Caco-2 (cell line): ENCODE data around the gene NDUFB8. TPM values are rescaled to one million over a fixed set of nuclear protein-coding genes. Genes with fewer than 3 reads are reported as not detected.
A peak's percentile ranks its signal among the peaks of the same experiment; 100 is the strongest.

Source experiments
- BruUV-seq: library from RNA; stranded (reverse); fragments of 400-500 nt; replicated peaks from 2 replicates; lab custom pipeline; 2021; lab: Mats Ljungman, UMichigan
- CTCF ChIA-PET: fragments of 300-600 bp; sonication (Branson Sonifier 250); formaldehyde crosslinking; loops from one replicate; lab custom pipeline; 2022; ENCODE audit warnings: antibody characterized with exemption; lab: Charles Lee
- POLR2A ChIA-PET: fragments of 300-600 bp; sonication (Branson Sonifier 250); formaldehyde crosslinking; loops from one replicate; lab custom pipeline; 2022; ENCODE audit warnings: antibody characterized with exemption; lab: Charles Lee
- DNase-seq, 2 experiments: peaks; one replicate each; pipeline versions ENCODE4 v3.0.0 to v3.0.0-alpha.2; 2020 to 2022
- H3K27me3 ChIP-seq: replicated peaks from 2 replicates; pipeline ENCODE4 v1.6.0; 2011; ENCODE audit warnings: low read length; ENCODE audit not compliant: control insufficient read depth, insufficient read depth
- H3K36me3 ChIP-seq: 2 replicates; pipeline ENCODE4 v1.5.1; 2011; ENCODE audit warnings: low read length; ENCODE audit not compliant: control insufficient read depth, insufficient read depth
- H3K4me1 ChIP-seq: fragments of 250-450 bp; sonication (Bioruptor Pico); 2 replicates; pipeline ENCODE4 v1.5.1; 2020; ENCODE audit warnings: mild to moderate bottlenecking
- H3K4me3 ChIP-seq: 2 replicates; pipeline ENCODE4 v1.5.1; 2011; ENCODE audit warnings: low read depth, mild to moderate bottlenecking, control low read depth, low read length
- H3K9me3 ChIP-seq: fragments of 250-450 bp; sonication (Bioruptor Pico); 2 replicates; pipeline ENCODE4 v1.5.1; 2020; ENCODE audit warnings: mild to moderate bottlenecking, moderate library complexity
- H3K27ac Mint-ChIP-seq: one replicate; pipeline ENCODE4 v1.8.0; 2022; ENCODE audit warnings: mixed read lengths; ENCODE audit not compliant: unreplicated experiment
- H3K27me3 Mint-ChIP-seq: one replicate; pipeline ENCODE4 v1.8.0; 2022; ENCODE audit warnings: mixed read lengths; ENCODE audit not compliant: insufficient read depth, unreplicated experiment
- H3K36me3 Mint-ChIP-seq: one replicate; pipeline ENCODE4 v1.8.0; 2022; ENCODE audit warnings: mild to moderate bottlenecking, mixed read lengths; ENCODE audit not compliant: insufficient read depth, unreplicated experiment
- H3K4me1 Mint-ChIP-seq: one replicate; pipeline ENCODE4 v1.8.0; 2022; ENCODE audit warnings: low read depth, mixed read lengths; ENCODE audit not compliant: unreplicated experiment
- H3K4me3 Mint-ChIP-seq: one replicate; pipeline ENCODE4 v1.8.0; 2022; ENCODE audit warnings: mild to moderate bottlenecking, moderate library complexity, mixed read lengths; ENCODE audit not compliant: unreplicated experiment
- H3K9me3 Mint-ChIP-seq: one replicate; pipeline ENCODE4 v1.8.0; 2022; ENCODE audit warnings: mixed read lengths; ENCODE audit not compliant: unreplicated experiment
- CTCF ChIP-seq, 2 experiments: fragments of 200-600 bp in 1 of 2; IDR thresholded peaks; 1 replicate in 1 of 2; 2 replicates in 1 of 2; pipeline versions ENCODE4 v1.5.1 to v1.8.0; 2011 to 2022; ENCODE audit warnings: antibody characterized with exemption in 1 of 2, control low read depth in 1 of 2, inconsistent platforms in 1 of 2, low read depth in 1 of 2, low read length in 1 of 2, mild to moderate bottlenecking in 1 of 2, moderate library complexity in 1 of 2; ENCODE audit not compliant: insufficient read depth in 1 of 2, severe bottlenecking in 1 of 2, unreplicated experiment in 1 of 2
- intact Hi-C: fragments of 100-400 bp; cut with micrococcal nuclease; formaldehyde crosslinking; loops from one replicate; pipeline ENCODE4 v1.10.0; 2022; ENCODE audit not compliant: unreplicated experiment
- total RNA-seq: library from RNA; stranded (reverse); gene quantifications from 2 replicates; pipeline ENCODE4 v1.2.3, GENCODE V29; 2022

The NDUFB8 gene
- total RNA-seq, 1 experiment from 2014 or later = 249 TPM

GRCh38 chr10:100528921-100529474, 673 bp downstream of the NDUFB8 start:
- Histone ChIP-seq H3K9me3 (no peaks in the 10 kb centered on the region), H3K36me3 (peaks cover 5% of the 10 kb centered on the region), H3K4me3 (peak overlapping the region; percentile 53), H3K27me3 (no peaks in the 10 kb centered on the region), H3K4me1 (peaks cover 6% of the 10 kb centered on the region)
- Mint-ChIP-seq H3K4me3 (peak overlapping the region; percentile 98), H3K4me1 (peaks cover 7% of the 10 kb centered on the region), H3K27ac (peak overlapping the region; percentile 97), H3K27me3 (no peaks in the 10 kb centered on the region), H3K36me3 (peaks cover 23% of the 10 kb centered on the region), H3K9me3 (no peaks in the 10 kb centered on the region)
- ChIA-PET CTCF (interaction anchor here (1.2 kb wide), 1 partner anchor 10 kb away, joined by 8 read pairs; no protein-coding TSS in a partner anchor), POLR2A (no interaction called here)
- intact Hi-C loops = no loop called here
- DNase-seq = no peak
- no peak for TF ChIP-seq CTCF (IDR thresholded peaks at IDR 0.05; ENCODE audit: insufficient read depth in 1 of 2, low read depth in 1 of 2, low read length in 1 of 2, severe bottlenecking in 1 of 2, unreplicated experiment in 1 of 2)
- no TSS peak for BruUV-seq

GRCh38 chr10:100528123-100528886, 1.4 kb downstream of the NDUFB8 start:
- ChIA-PET POLR2A (interaction anchor here (0.5 kb wide), 1 partner anchor 533 kb away, joined by 4 read pairs; no protein-coding TSS in a partner anchor), CTCF (interaction anchor here (1.7 kb wide), 1 partner anchor 7 kb away, joined by 6 read pairs; the partner anchor contains the start of gene HIF1AN)
- TSS peak; percentile 60 for BruUV-seq
- peaks cover 7% of the 10 kb centered on the region for H3K4me1 Mint-ChIP-seq
- peak overlapping the region; percentile 3 for H3K27ac Mint-ChIP-seq
- H3K9me3 Mint-ChIP-seq = no peaks in the 10 kb centered on the region
- Histone ChIP-seq H3K9me3 (no peaks in the 10 kb centered on the region), H3K27me3 (no peaks in the 10 kb centered on the region), H3K4me3 (peak overlapping the region; percentile 53), H3K36me3 (peaks cover 5% of the 10 kb centered on the region), H3K4me1 (peaks cover 6% of the 10 kb centered on the region)
- H3K36me3 Mint-ChIP-seq = peaks cover 28% of the 10 kb centered on the region
- peak overlapping the region; percentile 98 for H3K4me3 Mint-ChIP-seq
- no peak for DNase-seq
- intact Hi-C loops = no loop called here
- no peak for TF ChIP-seq CTCF (IDR thresholded peaks at IDR 0.05; ENCODE audit: insufficient read depth in 1 of 2, low read depth in 1 of 2, low read length in 1 of 2, severe bottlenecking in 1 of 2, unreplicated experiment in 1 of 2)
- no peaks in the 10 kb centered on the region for H3K27me3 Mint-ChIP-seq

GRCh38 chr10:100524638-100525037, 5.0 kb downstream of the NDUFB8 start:
- Histone ChIP-seq H3K9me3 (no peaks in the 10 kb centered on the region), H3K36me3 (peaks cover 5% of the 10 kb centered on the region), H3K27me3 (no peaks in the 10 kb centered on the region), H3K4me1 (peaks cover 6% of the 10 kb centered on the region), H3K4me3 (no peak overlapping the region)
- Mint-ChIP-seq H3K4me1 (peaks cover 7% of the 10 kb centered on the region), H3K4me3 (no peak overlapping the region), H3K9me3 (no peaks in the 10 kb centered on the region), H3K36me3 (peaks cover 24% of the 10 kb centered on the region), H3K27me3 (no peaks in the 10 kb centered on the region), H3K27ac (no peak overlapping the region)
- no TSS peak for BruUV-seq
- intact Hi-C loops = no loop called here
- CTCF ChIA-PET = interaction anchor here (1.6 kb wide), 1 partner anchor 11 kb away, joined by 4 read pairs; the partner anchor contains the start of gene HIF1AN
- DNase-seq = no peak
- POLR2A ChIA-PET = interaction anchor here (1.1 kb wide), 1 partner anchor 11 kb away, joined by 6 read pairs; the partner anchor contains the start of gene HIF1AN
- TF ChIP-seq CTCF (IDR thresholded peaks at IDR 0.05; ENCODE audit: insufficient read depth in 1 of 2, low read depth in 1 of 2, low read length in 1 of 2, severe bottlenecking in 1 of 2, unreplicated experiment in 1 of 2) = peak in 1 of 2 experiments; percentile 14
